Measurements from ENCODE around the gene TCERG1. TPM values are rescaled to one million over a fixed set of nuclear protein-coding genes. Genes with fewer than 3 reads are reported as not detected.

TCERG1 gene
- total RNA-seq, 1 experiment from 2014 or later = 83.5 TPM

DNA sequence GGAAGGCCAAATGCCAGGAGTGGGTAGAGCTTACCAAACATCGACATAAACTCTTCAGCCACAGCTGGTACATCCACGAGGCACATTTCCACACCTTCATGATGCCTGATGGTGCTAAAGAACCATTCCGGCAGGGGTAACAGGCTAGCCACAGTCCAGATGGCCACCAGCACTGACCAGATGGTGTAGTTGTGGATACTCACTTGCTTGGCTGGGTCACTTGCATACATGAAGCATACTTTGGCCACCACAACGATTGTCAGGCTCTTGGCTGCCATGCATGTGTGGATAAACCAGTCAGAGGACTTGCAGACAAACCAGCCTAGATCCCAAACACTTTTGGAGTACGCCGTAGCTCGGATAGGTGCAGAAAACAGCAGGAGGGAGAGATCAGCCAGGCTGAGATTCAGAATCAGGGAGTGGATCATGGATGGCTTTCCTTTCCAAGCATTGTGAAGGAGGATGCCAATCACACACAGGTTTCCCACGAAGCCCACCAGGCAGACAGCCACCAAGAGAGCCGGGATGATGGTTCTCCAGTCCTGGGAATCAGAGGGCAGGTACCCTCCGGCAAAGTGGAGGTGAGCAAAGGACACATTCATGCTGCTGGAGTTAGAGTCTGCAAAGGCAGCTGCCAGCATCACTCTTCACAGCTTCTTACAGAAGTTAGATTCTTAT is 68.5 kb downstream of the TCERG1 start (continued):
- no peak for TF ChIP-seq EZH2phosphoT487 (IDR thresholded peaks at IDR 0.05; ENCODE audit: borderline replicate concordance)
- TF ChIP-seq, protein P1, sequence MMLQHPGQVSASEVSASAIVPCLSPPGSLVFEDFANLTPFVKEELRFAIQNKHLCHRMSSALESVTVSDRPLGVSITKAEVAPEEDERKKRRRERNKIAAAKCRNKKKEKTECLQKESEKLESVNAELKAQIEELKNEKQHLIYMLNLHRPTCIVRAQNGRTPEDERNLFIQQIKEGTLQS (IDR thresholded peaks at IDR 0.05) = no peak
- no peak for TF ChIP-seq YY1 (IDR thresholded peaks at IDR 0.05; ENCODE audit: extremely low read depth, insufficient replicate concordance, low read depth, low read length)
- TF ChIP-seq ELF1 (IDR thresholded peaks at IDR 0.05; ENCODE audit: borderline replicate concordance, low read depth) = no peak
- TF ChIP-seq FOSL1 (IDR thresholded peaks at IDR 0.05; ENCODE audit: low read depth) = no peak

DNA sequence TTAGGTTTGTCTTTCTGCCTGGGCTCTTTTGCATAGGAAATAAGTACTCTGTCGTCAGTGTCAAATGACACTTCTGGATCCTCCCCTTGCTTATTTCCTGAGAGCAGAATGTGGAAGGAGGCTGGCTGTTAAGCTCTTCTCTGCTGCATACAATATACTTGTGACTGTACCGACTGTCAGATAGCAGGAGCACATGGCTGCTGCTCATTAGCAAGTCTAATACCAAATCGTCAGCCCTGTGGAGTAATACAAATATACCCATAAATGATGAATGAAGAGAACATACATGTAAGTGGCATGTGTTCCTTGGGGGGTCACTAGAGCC is 69.0 kb downstream of the TCERG1 start, which contains the start of gene GPR151:
Gene GPR151, minus strand, starts transcription at position 40 of the 325 bp plus-strand sequence. CDS start 77 bp downstream, outside the sequence.
- H3K9me3 ChIP-seq (ENCODE audit: control insufficient read depth in 1 of 2, insufficient read depth in 1 of 2, low read depth in 1 of 2, low read length in 2 of 2) = no peaks in the 10 kb centered on the region
- intact Hi-C loops (cut with micrococcal nuclease) = no loop called here
- DNase-seq (ENCODE audit: low read depth, low spot score) (no peak), ATAC-seq (peak; percentile 10; the same call in 1 of the 2 replicates)
- no peaks in the 10 kb centered on the region for H3K27me3 ChIP-seq (ENCODE audit: insufficient read depth, low read length)
- no TSS peak for BruUV-seq (replicated peaks)
- H4K20me1 ChIP-seq (ENCODE audit: insufficient read depth) = no peaks in the 10 kb centered on the region
- H3K9me2 ChIP-seq (ENCODE audit: insufficient read depth) = no peaks in the 10 kb centered on the region
- H3K4me2 ChIP-seq (ENCODE audit: low read length) = no peak within 1 kb of the TSS
- CTCF ChIA-PET = interaction anchor here (0.7 to 2.0 kb wide), 3 partner anchors 17 to 69 kb away, joined by 3 to 4 read pairs (median 3); partner anchors contain the start of gene TCERG1
- H3K4me3 ChIP-seq (replicated peaks in 1 of 2; ENCODE audit: low read depth in 1 of 2, low read length in 2 of 2) = no peak within 1 kb of the TSS
- TF ChIP-seq, protein P2, sequence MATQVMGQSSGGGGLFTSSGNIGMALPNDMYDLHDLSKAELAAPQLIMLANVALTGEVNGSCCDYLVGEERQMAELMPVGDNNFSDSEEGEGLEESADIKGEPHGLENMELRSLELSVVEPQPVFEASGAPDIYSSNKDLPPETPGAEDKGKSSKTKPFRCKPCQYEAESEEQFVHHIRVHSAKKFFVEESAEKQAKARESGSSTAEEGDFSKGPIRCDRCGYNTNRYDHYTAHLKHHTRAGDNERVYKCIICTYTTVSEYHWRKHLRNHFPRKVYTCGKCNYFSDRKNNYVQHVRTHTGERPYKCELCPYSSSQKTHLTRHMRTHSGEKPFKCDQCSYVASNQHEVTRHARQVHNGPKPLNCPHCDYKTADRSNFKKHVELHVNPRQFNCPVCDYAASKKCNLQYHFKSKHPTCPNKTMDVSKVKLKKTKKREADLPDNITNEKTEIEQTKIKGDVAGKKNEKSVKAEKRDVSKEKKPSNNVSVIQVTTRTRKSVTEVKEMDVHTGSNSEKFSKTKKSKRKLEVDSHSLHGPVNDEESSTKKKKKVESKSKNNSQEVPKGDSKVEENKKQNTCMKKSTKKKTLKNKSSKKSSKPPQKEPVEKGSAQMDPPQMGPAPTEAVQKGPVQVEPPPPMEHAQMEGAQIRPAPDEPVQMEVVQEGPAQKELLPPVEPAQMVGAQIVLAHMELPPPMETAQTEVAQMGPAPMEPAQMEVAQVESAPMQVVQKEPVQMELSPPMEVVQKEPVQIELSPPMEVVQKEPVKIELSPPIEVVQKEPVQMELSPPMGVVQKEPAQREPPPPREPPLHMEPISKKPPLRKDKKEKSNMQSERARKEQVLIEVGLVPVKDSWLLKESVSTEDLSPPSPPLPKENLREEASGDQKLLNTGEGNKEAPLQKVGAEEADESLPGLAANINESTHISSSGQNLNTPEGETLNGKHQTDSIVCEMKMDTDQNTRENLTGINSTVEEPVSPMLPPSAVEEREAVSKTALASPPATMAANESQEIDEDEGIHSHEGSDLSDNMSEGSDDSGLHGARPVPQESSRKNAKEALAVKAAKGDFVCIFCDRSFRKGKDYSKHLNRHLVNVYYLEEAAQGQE (IDR thresholded peaks at IDR 0.05; ENCODE audit: low read depth) = no peak
- TF ChIP-seq, protein P3, sequence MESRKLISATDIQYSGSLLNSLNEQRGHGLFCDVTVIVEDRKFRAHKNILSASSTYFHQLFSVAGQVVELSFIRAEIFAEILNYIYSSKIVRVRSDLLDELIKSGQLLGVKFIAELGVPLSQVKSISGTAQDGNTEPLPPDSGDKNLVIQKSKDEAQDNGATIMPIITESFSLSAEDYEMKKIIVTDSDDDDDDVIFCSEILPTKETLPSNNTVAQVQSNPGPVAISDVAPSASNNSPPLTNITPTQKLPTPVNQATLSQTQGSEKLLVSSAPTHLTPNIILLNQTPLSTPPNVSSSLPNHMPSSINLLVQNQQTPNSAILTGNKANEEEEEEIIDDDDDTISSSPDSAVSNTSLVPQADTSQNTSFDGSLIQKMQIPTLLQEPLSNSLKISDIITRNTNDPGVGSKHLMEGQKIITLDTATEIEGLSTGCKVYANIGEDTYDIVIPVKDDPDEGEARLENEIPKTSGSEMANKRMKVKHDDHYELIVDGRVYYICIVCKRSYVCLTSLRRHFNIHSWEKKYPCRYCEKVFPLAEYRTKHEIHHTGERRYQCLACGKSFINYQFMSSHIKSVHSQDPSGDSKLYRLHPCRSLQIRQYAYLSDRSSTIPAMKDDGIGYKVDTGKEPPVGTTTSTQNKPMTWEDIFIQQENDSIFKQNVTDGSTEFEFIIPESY (IDR thresholded peaks at IDR 0.05; ENCODE audit: extremely low read depth, insufficient replicate concordance, low read length) = no peak
- TF ChIP-seq SIN3A (IDR thresholded peaks at IDR 0.05; ENCODE audit: low read depth) = no peak
- no peak for TF ChIP-seq ELF1 (IDR thresholded peaks at IDR 0.05; ENCODE audit: borderline replicate concordance, low read depth)
- no peak for TF ChIP-seq TCF7L2 (IDR thresholded peaks at IDR 0.05; ENCODE audit: borderline replicate concordance, extremely low read depth, insufficient read depth, insufficient read length)
- no peak for TF ChIP-seq ZFX (IDR thresholded peaks at IDR 0.05)
- TF ChIP-seq SRF (IDR thresholded peaks at IDR 0.05; ENCODE audit: low read depth) = no peak
- TF ChIP-seq FOSL1 (IDR thresholded peaks at IDR 0.05; ENCODE audit: low read depth) = no peak
- TF ChIP-seq YY1 (IDR thresholded peaks at IDR 0.05; ENCODE audit: extremely low read depth, insufficient replicate concordance, low read depth, low read length) = no peak
- TF ChIP-seq ZNF274 (IDR thresholded peaks at IDR 0.05; ENCODE audit: low read depth, low read length) = no peak
- H3K9ac ChIP-seq (ENCODE audit: low read length) = no peak within 1 kb of the TSS
- RAD21 ChIA-PET (ENCODE audit: low non-redundant PET in 1 of 2, low total read pairs in 2 of 2, uncharacterized antibody in 2 of 2, unreplicated experiment in 2 of 2) = no interaction called here
- no peak within 1 kb of the TSS for H3K27ac ChIP-seq (ENCODE audit: low read depth, low read length)
- POLR2A ChIA-PET = interaction anchor here (1.5 kb wide), 1 partner anchor 13 kb away, joined by 3 read pairs; no protein-coding TSS in a partner anchor
- H3K79me2 ChIP-seq (ENCODE audit: insufficient read depth, low read length) = no peaks in the 10 kb centered on the region
- H3K4me1 ChIP-seq (ENCODE audit: control insufficient read depth in 1 of 2, insufficient read depth in 2 of 2, low read length in 2 of 2) = peaks cover 0 to 6% of the 10 kb centered on the region in 2 experiments; a peak in 1 of 4 replicates
- H3K36me3 ChIP-seq (ENCODE audit: control insufficient read depth in 1 of 2, insufficient read depth in 2 of 2, low read length in 2 of 2) = peaks cover 1 to 8% of the 10 kb centered on the region in 2 experiments; a peak in 3 of 4 replicates
- H2AFZ ChIP-seq (ENCODE audit: low read depth, low read length, poor library complexity, severe bottlenecking) = no peak within 1 kb of the TSS

Measured in HCT116 (cell line).